K562 (cell line): Measurements from ENCODE around the gene NAA80. TPM values are rescaled to one million over a fixed set of nuclear protein-coding genes. Genes with fewer than 3 reads are reported as not detected.

ENCODE experiments used
- ATAC-seq: fragments of 200-7000 bp; cut with Tn5 transposase; 3 replicates; pipeline ENCODE4 v1.9.1; 2020; ENCODE audit warnings: moderate library complexity
- BruUV-seq: library from RNA; stranded (reverse); fragments of 400-500 nt; replicated peaks from 2 replicates; lab custom pipeline; 2021; lab: Mats Ljungman, UMichigan
- CTCF ChIA-PET: fragments of 300-600 bp; formaldehyde crosslinking; extraction: SDS; loops from one replicate; lab custom pipeline; 2021; ENCODE audit warnings: low intra/inter-chr PET ratio; lab: Yijun Ruan, JAX
- POLR2A ChIA-PET: fragments of 300-600, 350-650 bp; sonication (Branson Sonifier 250); formaldehyde crosslinking; extraction: SDS; loops from one replicate; lab custom pipeline; 2021; ENCODE audit warnings: antibody characterized with exemption, inconsistent platforms; lab: Yijun Ruan, JAX
- DNase-seq, 4 experiments: peaks; one replicate each; pipeline versions ENCODE4 v3.0.0 to v3.0.0-alpha.2; 2011 to 2018; ENCODE audit warnings: low spot score in 3 of 4, mixed read lengths in 3 of 4; ENCODE audit errors: extremely low read depth in 1 of 4
- FAIRE-seq: peaks from 2 replicates; lab custom pipeline; 2011; peaks lifted over from hg19 to GRCh38; lab: Jason Lieb, UNC
- H2AFZ ChIP-seq: 2 replicates; pipeline ENCODE4 v1.6.0; 2011; ENCODE audit warnings: low read depth, low read length, control low read depth, inconsistent platforms
- H3K27ac ChIP-seq: fragments of 200-600 bp; 3 replicates; pipeline ENCODE4 v1.8.0; 2011; ENCODE audit warnings: low read depth, mild to moderate bottlenecking, control low read depth, inconsistent platforms, low read length, moderate library complexity, mixed read lengths; ENCODE audit errors: extremely low read depth
- H3K27me3 ChIP-seq, 2 experiments: fragments of 300-600 bp in 1 of 2; 2 replicates in 1 of 2; 3 replicates in 1 of 2; pipeline versions ENCODE4 v1.6.0 to v1.8.0; 2011; ENCODE audit warnings: inconsistent platforms in 2 of 2, low read length in 2 of 2, mild to moderate bottlenecking in 1 of 2, mixed read lengths in 1 of 2, moderate library complexity in 1 of 2; ENCODE audit not compliant: control insufficient read depth in 2 of 2, insufficient read depth in 2 of 2
- H3K36me3 ChIP-seq: fragments of 300-600 bp; 3 replicates; pipeline ENCODE4 v1.8.0; 2011; ENCODE audit warnings: mild to moderate bottlenecking, low read length, inconsistent platforms; ENCODE audit not compliant: control insufficient read depth, insufficient read depth
- H3K4me1 ChIP-seq, 2 experiments: fragments of 200-600 bp in 1 of 2; replicated peaks in 1 of 2; 2 replicates in 1 of 2; 3 replicates in 1 of 2; pipeline versions ENCODE4 v1.5.1 to v1.8.0; 2011; ENCODE audit warnings: inconsistent platforms in 2 of 2, low read length in 2 of 2, mild to moderate bottlenecking in 1 of 2, mixed read lengths in 1 of 2, moderate library complexity in 1 of 2; ENCODE audit not compliant: control insufficient read depth in 2 of 2, insufficient read depth in 2 of 2
- H3K4me2 ChIP-seq: 2 replicates; pipeline ENCODE4 v1.6.1; 2011; ENCODE audit warnings: low read length, control low read depth, inconsistent platforms, mixed read lengths; ENCODE audit not compliant: insufficient read depth
- H3K4me3 ChIP-seq: fragments of 200-600 bp; sonication (generic), shearing (Covaris generic); 2 replicates; pipeline ENCODE4 v1.5.1; 2016; ENCODE audit warnings: control low read depth, inconsistent platforms
- H3K79me2 ChIP-seq: fragments of 200-600 bp; 3 replicates; pipeline ENCODE4 v1.8.0; 2011; ENCODE audit warnings: low read length, inconsistent platforms; ENCODE audit not compliant: control insufficient read depth, insufficient read depth
- H3K9ac ChIP-seq, 2 experiments: 2 replicates each; pipeline versions ENCODE4 v1.6.0 to v1.6.1; 2011; ENCODE audit warnings: low read depth in 2 of 2, low read length in 2 of 2, control low read depth in 1 of 2, inconsistent platforms in 1 of 2, mild to moderate bottlenecking in 1 of 2, mixed read lengths in 1 of 2; ENCODE audit not compliant: insufficient read depth in 1 of 2
- H3K9me1 ChIP-seq: one replicate; pipeline ENCODE4 v1.6.0; 2011; ENCODE audit warnings: inconsistent platforms, mild to moderate bottlenecking, low read length, moderate library complexity; ENCODE audit not compliant: control insufficient read depth, insufficient read depth
- H3K9me3 ChIP-seq: replicated peaks from 2 replicates; pipeline ENCODE4 v1.5.1; 2011; ENCODE audit warnings: low read depth, low read length, inconsistent platforms; ENCODE audit not compliant: control insufficient read depth, insufficient read depth
- H4K20me1 ChIP-seq: replicated peaks from 2 replicates; pipeline ENCODE4 v1.6.1; 2011; ENCODE audit warnings: low read length, inconsistent platforms, mixed read lengths; ENCODE audit not compliant: control insufficient read depth, insufficient read depth
- HDAC6 ChIP-seq: IDR thresholded peaks from 2 replicates; pipeline ENCODE4 v1.6.1; 2012; ENCODE audit warnings: low read depth, mild to moderate bottlenecking, control low read depth, inconsistent platforms, low read length, moderate library complexity
- HSF4 ChIP-seq: fragments of 250-450 bp; sonication (Bioruptor Pico); IDR thresholded peaks from 2 replicates; pipeline ENCODE4 v2.1.2; 2022; ENCODE audit warnings: mild to moderate bottlenecking, moderate library complexity, borderline replicate concordance
- ILK ChIP-seq: fragments of 450-650 bp; IDR thresholded peaks from 2 replicates; pipeline ENCODE4 v1.6.1; 2016; ENCODE audit warnings: missing genetic modification characterization, low read depth, mild to moderate bottlenecking, missing compliant biosample characterization, moderate library complexity, borderline replicate concordance
- NFRKB ChIP-seq: fragments of 450-650 bp; IDR thresholded peaks from 2 replicates; pipeline ENCODE4 v1.6.1; 2016; ENCODE audit warnings: low read depth
- SRF ChIP-seq, 2 experiments: fragments of 250-450, 450-650 bp in 1 of 2; sonication (Bioruptor Pico) in 1 of 2; sonication (generic) in 1 of 2; formaldehyde crosslinking; IDR thresholded peaks; 2 replicates each; pipeline versions ENCODE4 v1.5.0 to v1.5.1; 2020 to 2022; ENCODE audit warnings: mild to moderate bottlenecking in 1 of 2, missing genetic modification reagents in 1 of 2
- ZNF224 ChIP-seq: sonication (generic); formaldehyde crosslinking; IDR thresholded peaks from 2 replicates; pipeline ENCODE4 v1.8.0; 2022; ENCODE audit warnings: mild to moderate bottlenecking, missing genetic modification reagents
- ZNF644 ChIP-seq: fragments of 200-800 bp; sonication (Bioruptor generic); IDR thresholded peaks from 2 replicates; pipeline ENCODE4 v1.6.1; 2016; ENCODE audit warnings: low read depth, missing genetic modification characterization, missing compliant biosample characterization
- ZNF76 ChIP-seq: fragments of 250-450 bp; sonication (Bioruptor Pico); IDR thresholded peaks from 2 replicates; pipeline ENCODE4 v1.4.0; 2020; ENCODE audit warnings: mild to moderate bottlenecking, moderate library complexity, borderline replicate concordance
- ZNF766 ChIP-seq: fragments of 200-800 bp; sonication (Bioruptor generic); conservative IDR thresholded peaks from 2 replicates; pipeline ENCODE4 v1.6.1; 2016; ENCODE audit warnings: missing genetic modification characterization, missing compliant biosample characterization
- ZNF77 ChIP-seq: fragments of 250-450 bp; sonication (Bioruptor Pico); IDR thresholded peaks from 2 replicates; pipeline ENCODE4 v1.5.0; 2020
- WGBS: fragments of 100-300 bp; shearing (Covaris generic); methylation state at CpG from one replicate; pipeline ENCODE4 v1.1.6; 2016; ENCODE audit warnings: low coverage, mixed read lengths; ENCODE audit not compliant: insufficient coverage; ENCODE audit errors: missing lambda C conversion rate; 5-methylcytosine and 5-hydroxymethylcytosine counted together
- in situ Hi-C: fragments of 300-500 bp; cut with MboI; formaldehyde crosslinking; loops from 4 replicates; pipeline ENCODE4 v1.15.0; 2018; ENCODE audit warnings: inconsistent platforms, mixed read lengths
- intact Hi-C: fragments of 100-400 bp; cut with micrococcal nuclease; formaldehyde crosslinking; loops from 2 replicates; pipeline ENCODE4 v1.14.2; 2022
- polyA plus RNA-seq, 8 experiments: library from polyadenylated mRNA; depleted of rRNA in 4 of 8; stranded (reverse) in 5 of 8; unstranded in 3 of 8; fragments of >200 nt; fragmentation: Nextera tagmentation in 2 of 8; fragmentation: Illumina TruSeq in 1 of 8; extraction: Ambion mirVana in 2 of 8; extraction: Trizol in 1 of 8; gene quantifications; 2 replicates each; pipeline versions ENCODE4 v1.2.1 to v1.2.3, GENCODE V29; 2011 to 2014; ENCODE audit warnings: inconsistent platforms in 1 of 8, missing spikeins in 1 of 8
- total RNA-seq, 7 experiments: library from RNA; depleted of rRNA in 6 of 7; stranded (reverse); fragments of >200 nt in 6 of 7; fragmentation: Illumina TruSeq in 2 of 7; extraction: Trizol in 2 of 7; gene quantifications; 2 replicates each; pipeline versions ENCODE4 v1.2.1 to v1.2.3, GENCODE V29; 2011 to 2021; ENCODE audit warnings: low replicate concordance in 1 of 7
- TF ChIP-seq, protein P1 (sequence below), 3 experiments: IDR thresholded peaks in 2 of 3; conservative IDR thresholded peaks in 1 of 3; 2 replicates each; pipeline ENCODE4 v1.5.1; 2011 to 2012; ENCODE audit warnings: low read length in 3 of 3, mild to moderate bottlenecking in 3 of 3, control low read depth in 2 of 3, improper control_type of control experiment in 1 of 3, inconsistent platforms in 1 of 3, low read depth in 1 of 3, mixed read lengths in 1 of 3, moderate library complexity in 1 of 3; ENCODE audit not compliant: insufficient read depth in 2 of 3

Gene NAA80
- total and polyA plus RNA-seq, 9 of the 15 experiments (the other 6 are each of a cell fraction or from before 2014, with no cell fraction given) = 0.82 to 24.0 (median 8.6) TPM

- H3K4me1 ChIP-seq = peaks cover 15 to 36% of the 10 kb centered on the region in 2 experiments
- 77% methylated on average over 2 of the region's 4 CpGs for WGBS
- H3K9me1 ChIP-seq = no peaks in the 10 kb centered on the region
- DNase-seq (no peak), ATAC-seq (no peak), FAIRE-seq (no peak)
- H2AFZ ChIP-seq = no peak overlapping the region
- no peak overlapping the region for H3K9ac ChIP-seq
- no peak overlapping the region for H3K4me2 ChIP-seq
- no peak for TF ChIP-seq ZNF77
- no peak for TF ChIP-seq ZNF644
- no peak for TF ChIP-seq ZNF76
- TF ChIP-seq HDAC6 = no peak
- no peak for TF ChIP-seq NFRKB
- TF ChIP-seq ZNF224 (CRISPR knock-in tag) = no peak
- no peak for TF ChIP-seq SRF (CRISPR knock-in tag; IDR thresholded peaks at IDR 0.05)
- TF ChIP-seq ZNF766 (CRISPR knock-in tag) = no peak
- TF ChIP-seq, protein P1, sequence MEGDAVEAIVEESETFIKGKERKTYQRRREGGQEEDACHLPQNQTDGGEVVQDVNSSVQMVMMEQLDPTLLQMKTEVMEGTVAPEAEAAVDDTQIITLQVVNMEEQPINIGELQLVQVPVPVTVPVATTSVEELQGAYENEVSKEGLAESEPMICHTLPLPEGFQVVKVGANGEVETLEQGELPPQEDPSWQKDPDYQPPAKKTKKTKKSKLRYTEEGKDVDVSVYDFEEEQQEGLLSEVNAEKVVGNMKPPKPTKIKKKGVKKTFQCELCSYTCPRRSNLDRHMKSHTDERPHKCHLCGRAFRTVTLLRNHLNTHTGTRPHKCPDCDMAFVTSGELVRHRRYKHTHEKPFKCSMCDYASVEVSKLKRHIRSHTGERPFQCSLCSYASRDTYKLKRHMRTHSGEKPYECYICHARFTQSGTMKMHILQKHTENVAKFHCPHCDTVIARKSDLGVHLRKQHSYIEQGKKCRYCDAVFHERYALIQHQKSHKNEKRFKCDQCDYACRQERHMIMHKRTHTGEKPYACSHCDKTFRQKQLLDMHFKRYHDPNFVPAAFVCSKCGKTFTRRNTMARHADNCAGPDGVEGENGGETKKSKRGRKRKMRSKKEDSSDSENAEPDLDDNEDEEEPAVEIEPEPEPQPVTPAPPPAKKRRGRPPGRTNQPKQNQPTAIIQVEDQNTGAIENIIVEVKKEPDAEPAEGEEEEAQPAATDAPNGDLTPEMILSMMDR (IDR thresholded peaks at IDR 0.05 in 2 of 3, conservative IDR thresholded peaks at IDR 0.05 in 1 of 3; ENCODE audit: insufficient read depth in 2 of 3, low read depth in 1 of 3, low read length in 3 of 3) = no peak
- no peak for TF ChIP-seq ILK
- TF ChIP-seq HSF4 (CRISPR knock-in tag) = no peak
- in situ Hi-C loops (no loop called here), intact Hi-C loops (no loop called here)
- CTCF ChIA-PET = no interaction called here
- peaks cover 11% of the 10 kb centered on the region; the same call in 2 of the 3 replicates for H3K79me2 ChIP-seq
- POLR2A ChIA-PET = interaction anchor here (0.6 to 1.4 kb wide), 6 partner anchors 12 to 215 kb away, joined by 3 to 6 read pairs (median 3); partner anchors contain the start of genes HYAL1, HYAL3 and NAA80
- H3K36me3 ChIP-seq = peaks cover 20% of the 10 kb centered on the region; the same call in 2 of the 3 replicates
- no peaks in the 10 kb centered on the region for H3K9me3 ChIP-seq
- H4K20me1 ChIP-seq = no peaks in the 10 kb centered on the region
- no TSS peak for BruUV-seq
- H3K27ac ChIP-seq = no peak overlapping the region
- H3K27me3 ChIP-seq = no peaks in the 10 kb centered on the region
- H3K4me3 ChIP-seq = no peak overlapping the region
Measured at GRCh38 chr3:50314816-50315215, 15.6 kb upstream of the NAA80 start.
